ENCODE results near the gene EVC.
"Not testable (repeated sequence)": the region's sequence is repeated elsewhere in the genome, so short reads cannot be mapped to it uniquely, and the experiment has no call there.

The EVC gene

DNA sequence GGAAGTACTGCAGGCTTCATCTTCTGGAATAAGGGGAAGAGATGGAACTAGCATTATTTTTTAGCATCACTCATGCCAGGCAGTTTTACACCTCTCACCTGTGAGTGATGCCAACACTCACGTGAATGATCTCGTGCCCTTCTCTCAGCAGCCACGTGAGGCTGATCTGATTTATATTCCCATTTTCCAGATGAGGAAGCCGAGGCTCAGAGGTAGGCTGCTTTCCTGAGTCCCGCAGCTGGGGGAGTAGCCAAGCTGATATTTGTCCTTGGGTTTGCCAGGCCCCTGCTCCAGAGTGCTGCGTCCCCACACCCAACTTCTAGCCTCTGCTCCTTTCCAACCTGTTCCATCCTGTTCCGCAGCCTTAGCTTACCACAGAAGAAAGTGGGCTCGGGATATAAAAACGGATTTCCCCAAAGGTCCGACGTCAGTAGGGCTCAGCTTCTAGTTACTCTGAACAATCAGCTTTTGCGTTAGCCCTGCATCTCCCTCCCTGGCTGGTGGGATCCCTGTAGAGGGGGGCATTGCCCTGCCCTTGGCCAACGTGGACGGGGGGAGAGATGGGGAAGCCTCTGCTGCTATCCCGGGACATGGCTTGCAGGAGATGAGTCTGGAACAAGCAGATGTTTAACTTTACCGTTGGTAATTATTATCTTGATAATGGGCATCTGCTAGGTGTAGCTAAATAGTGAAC is 9.3 kb downstream of the EVC start:
- TF ChIP-seq CTCF (IDR thresholded peaks at IDR 0.05; ENCODE audit: extremely low read depth, missing control alignments), result no peak
- DNase-seq (ENCODE audit: low spot score), result no peak

- DNase-seq (ENCODE audit: low spot score), result no peak
- TF ChIP-seq CTCF (IDR thresholded peaks at IDR 0.05; ENCODE audit: extremely low read depth, missing control alignments), result no peak
Measured at GRCh38 chr4:5720980-5721379, 10.0 kb downstream of the EVC start.

GRCh38 chr4:5721923-5722322 is 10.9 kb downstream of the EVC start:
- no peak for DNase-seq (ENCODE audit: low spot score)

GRCh38 chr4:5722328-5722727 is 11.3 kb downstream of the EVC start:
- TF ChIP-seq CTCF (IDR thresholded peaks at IDR 0.05; ENCODE audit: extremely low read depth, missing control alignments), result no peak
- DNase-seq (ENCODE audit: low spot score), result no peak

More at GRCh38 chr4:5721923-5722322, 10.9 kb downstream of the EVC start:
- TF ChIP-seq CTCF (IDR thresholded peaks at IDR 0.05; ENCODE audit: extremely low read depth, missing control alignments), result no peak

DNA sequence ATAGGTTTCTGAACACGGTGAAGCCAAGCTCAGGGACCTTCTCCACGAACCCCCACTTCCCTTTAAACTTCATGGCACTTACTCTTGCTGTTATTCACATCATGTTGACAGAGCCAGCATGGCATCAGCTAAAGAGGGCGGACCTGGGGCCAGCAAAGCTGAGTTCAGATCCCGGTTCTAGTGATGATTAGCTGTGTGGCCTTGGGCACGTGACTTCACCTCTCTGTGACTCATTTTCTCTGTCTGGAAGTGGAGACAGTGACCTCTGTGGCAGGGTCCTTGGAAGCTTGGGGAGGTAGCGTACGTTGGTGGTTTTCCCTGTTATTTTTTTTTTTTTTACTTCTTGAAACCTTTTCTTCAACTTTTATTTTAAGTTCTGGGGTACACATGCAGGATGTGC is 13.4 kb downstream of the EVC start:
- no peak for DNase-seq (ENCODE audit: low spot score)
- no peak for TF ChIP-seq CTCF (IDR thresholded peaks at IDR 0.05; ENCODE audit: extremely low read depth, missing control alignments)

- DNase-seq (ENCODE audit: low spot score), result not testable (repeated sequence)
Measured at GRCh38 chr4:5728412-5728811, 17.4 kb downstream of the EVC start.

- no peak for TF ChIP-seq CTCF (IDR thresholded peaks at IDR 0.05; ENCODE audit: extremely low read depth, missing control alignments)
- no peak for DNase-seq (ENCODE audit: low spot score)
Measured at GRCh38 chr4:5730436-5730835, 19.4 kb downstream of the EVC start.

Data from GM20000 (cell line).